Liver (tissue), 9 donors: ENCODE results near the gene CYB561A3. TPM values are rescaled to one million over a fixed set of nuclear protein-coding genes. Genes with fewer than 3 reads are reported as not detected.

ENCODE experiments used
- DNase-seq: peaks from one replicate; pipeline ENCODE4 v3.0.0-alpha.2; 2017; ENCODE audit warnings: low spot score
- H3K27ac ChIP-seq, 2 donors: one replicate each; pipeline ENCODE4 v1.7.0; 2013; ENCODE audit warnings: inconsistent platforms in 2 of 2, low read length in 2 of 2, control low read depth in 1 of 2, low read depth in 1 of 2, mild to moderate bottlenecking in 1 of 2
- H3K27me3 ChIP-seq, 4 donors: one replicate each; pipeline versions ENCODE4 v1.6.1 to v1.7.0; 2013; ENCODE audit warnings: low read length in 3 of 4, inconsistent platforms in 1 of 4, mild to moderate bottlenecking in 1 of 4, moderate library complexity in 1 of 4; ENCODE audit not compliant: control insufficient read depth in 4 of 4, insufficient read depth in 4 of 4
- H3K36me3 ChIP-seq, 4 donors: one replicate each; pipeline versions ENCODE4 v1.6.1 to v1.7.0; 2013; ENCODE audit warnings: low read length in 3 of 4, mild to moderate bottlenecking in 3 of 4, low read depth in 1 of 4, moderate library complexity in 1 of 4; ENCODE audit not compliant: control insufficient read depth in 4 of 4, insufficient read depth in 3 of 4
- H3K4me1 ChIP-seq, 4 donors: one replicate each; pipeline versions ENCODE4 v1.6.1 to v1.7.0; 2013; ENCODE audit warnings: low read length in 3 of 4, mild to moderate bottlenecking in 3 of 4, moderate library complexity in 1 of 4; ENCODE audit not compliant: control insufficient read depth in 4 of 4, insufficient read depth in 4 of 4
- H3K4me3 ChIP-seq, 3 donors: one replicate each; pipeline versions ENCODE4 v1.6.1 to v1.7.0; 2013; ENCODE audit warnings: low read length in 3 of 3, control low read depth in 1 of 3, low read depth in 1 of 3, mild to moderate bottlenecking in 1 of 3
- H3K9ac ChIP-seq, 2 donors: one replicate each; pipeline ENCODE4 v1.7.0; 2013; ENCODE audit warnings: low read length in 2 of 2, mild to moderate bottlenecking in 2 of 2, moderate library complexity in 2 of 2, control low read depth in 1 of 2, low read depth in 1 of 2
- H3K9me3 ChIP-seq, 4 donors: one replicate each; pipeline versions ENCODE4 v1.6.1 to v1.7.0; 2013; ENCODE audit warnings: low read length in 3 of 4; ENCODE audit not compliant: control insufficient read depth in 4 of 4
- CTCF ChIP-seq: fragments of 150-350 bp; IDR thresholded peaks from 2 replicates; pipeline ENCODE4 v1.5.1; 2017; ENCODE audit warnings: improper control_type of control experiment, low read depth, low read length; ENCODE audit not compliant: missing input control
- EGR1 ChIP-seq, 2 donors: IDR thresholded peaks; 2 replicates each; pipeline ENCODE4 v1.6.1; 2016 to 2018; ENCODE audit warnings: antibody characterized with exemption in 2 of 2, low read depth in 2 of 2
- FOXA1 ChIP-seq: IDR thresholded peaks from 2 replicates; pipeline ENCODE4 v1.6.1; 2016; ENCODE audit warnings: antibody characterized with exemption
- FOXA2 ChIP-seq: IDR thresholded peaks from 2 replicates; pipeline ENCODE4 v1.6.1; 2016; ENCODE audit warnings: antibody characterized with exemption
- HNF4A ChIP-seq, 2 donors: conservative IDR thresholded peaks; 2 replicates each; pipeline ENCODE4 v1.6.1; 2016; ENCODE audit warnings: antibody characterized with exemption in 2 of 2, mild to moderate bottlenecking in 2 of 2
- HNF4G ChIP-seq: IDR thresholded peaks from 2 replicates; pipeline ENCODE4 v1.6.1; 2016; ENCODE audit warnings: antibody characterized with exemption
- MAX ChIP-seq: IDR thresholded peaks from 2 replicates; pipeline ENCODE4 v1.6.1; 2016; ENCODE audit warnings: antibody characterized with exemption
- NR2F2 ChIP-seq: IDR thresholded peaks from 2 replicates; pipeline ENCODE4 v1.6.1; 2016; ENCODE audit warnings: antibody characterized with exemption
- RAD21 ChIP-seq, 2 donors: IDR thresholded peaks; 2 replicates each; pipeline ENCODE4 v1.6.1; 2016; ENCODE audit warnings: antibody characterized with exemption in 2 of 2, mild to moderate bottlenecking in 2 of 2
- REST ChIP-seq: IDR thresholded peaks from 2 replicates; pipeline ENCODE4 v1.6.1; 2016; ENCODE audit warnings: antibody characterized with exemption, mild to moderate bottlenecking
- RXRA ChIP-seq, 2 donors: IDR thresholded peaks; 2 replicates each; pipeline ENCODE4 v1.6.1; 2017 to 2018; ENCODE audit warnings: antibody characterized with exemption in 2 of 2, mild to moderate bottlenecking in 1 of 2
- SP1 ChIP-seq: IDR thresholded peaks from 2 replicates; pipeline ENCODE4 v1.6.1; 2018; ENCODE audit warnings: antibody characterized with exemption, mild to moderate bottlenecking
- TAF1 ChIP-seq: conservative IDR thresholded peaks from 2 replicates; pipeline ENCODE4 v1.6.1; 2016; ENCODE audit warnings: antibody characterized with exemption, mild to moderate bottlenecking
- YY1 ChIP-seq: IDR thresholded peaks from 2 replicates; pipeline ENCODE4 v1.6.1; 2016; ENCODE audit warnings: antibody characterized with exemption, mild to moderate bottlenecking
- ZBTB33 ChIP-seq: IDR thresholded peaks from 2 replicates; pipeline ENCODE4 v1.6.1; 2016; ENCODE audit warnings: antibody characterized with exemption
- WGBS: extraction: QIAGEN DNeasy Blood & Tissue Kit; methylation state at CpG from one replicate; pipeline ENCODE4 v1.1.7; 2013; 5-methylcytosine and 5-hydroxymethylcytosine counted together
- polyA plus RNA-seq, 2 donors: library from polyadenylated mRNA; stranded (reverse) in 1 of 2; unstranded in 1 of 2; fragments of 200-250 nt in 1 of 2; fragments of >200 nt in 1 of 2; fragmentation: Nextera tagmentation in 1 of 2; extraction: Ambion mirVana in 1 of 2; gene quantifications; one replicate each; pipeline versions ENCODE4 v1.2.1 to v1.2.3, GENCODE V29; 2013 to 2015
- total RNA-seq, 2 donors: library from RNA; depleted of rRNA; stranded (reverse); fragments of >200 nt; gene quantifications; one replicate each; pipeline ENCODE4 v1.2.3, GENCODE V29; 2014
- donor health status: healthy.
- donor health status: healthy.
- donor health status: healthy.
- donor health status: healthy.
- donor health status: healthy.

The CYB561A3 gene
- total and polyA plus RNA-seq, 4 donors, result 20.2 to 36.5 (median 28.4) TPM

GRCh38 chr11:61404641-61405040 lies 43.0 kb upstream of the CYB561A3 start:
- TF ChIP-seq HNF4A (conservative IDR thresholded peaks at IDR 0.05) (no peak), MAX (no peak), YY1 (no peak), RXRA (IDR thresholded peaks at IDR 0.05) (no peak), FOXA1 (no peak), REST (no peak), ZBTB33 (no peak), RAD21 (IDR thresholded peaks at IDR 0.05) (no peak), SP1 (no peak), FOXA2 (no peak), EGR1 (IDR thresholded peaks at IDR 0.05; ENCODE audit: low read depth in 2 of 2) (no peak)
- 93% methylated on average over 4 of the region's 4 CpGs for WGBS
- peaks cover 11 to 71% (median 56%) of the 10 kb centered on the region in 4 donors for H3K36me3 ChIP-seq

GRCh38 chr11:61404103-61404502 lies 42.4 kb upstream of the CYB561A3 start:
- TF ChIP-seq NR2F2 (no peak), YY1 (no peak), TAF1 (no peak), RAD21 (IDR thresholded peaks at IDR 0.05) (no peak), RXRA (IDR thresholded peaks at IDR 0.05) (no peak)
- 91% methylated on average over 5 of the region's 5 CpGs for WGBS
- Histone ChIP-seq H3K4me3 (no peak overlapping the region), H3K9ac (no peak overlapping the region), H3K4me1 (no peaks in the 10 kb centered on the region), H3K9me3 (no peaks in the 10 kb centered on the region), H3K27me3 (no peaks in the 10 kb centered on the region), H3K27ac (no peak overlapping the region), H3K36me3 (peaks cover 13 to 69% (median 56%) of the 10 kb centered on the region in 4 donors)
- DNase-seq, result no peak

More at GRCh38 chr11:61404641-61405040, 43.0 kb upstream of the CYB561A3 start:
- DNase-seq, result no peak
- H3K9ac ChIP-seq, result no peak overlapping the region
- H3K9me3 ChIP-seq, result no peaks in the 10 kb centered on the region
- no peak overlapping the region for H3K27ac ChIP-seq
- no peaks in the 10 kb centered on the region for H3K27me3 ChIP-seq
- no peak overlapping the region for H3K4me3 ChIP-seq
- H3K4me1 ChIP-seq, result no peaks in the 10 kb centered on the region

- Histone ChIP-seq H3K9ac (no peak overlapping the region), H3K4me1 (no peaks in the 10 kb centered on the region), H3K4me3 (no peak overlapping the region), H3K36me3 (peaks cover 13 to 71% (median 54%) of the 10 kb centered on the region in 4 donors), H3K27ac (no peak overlapping the region), H3K27me3 (no peaks in the 10 kb centered on the region), H3K9me3 (no peaks in the 10 kb centered on the region)
- WGBS, result 98% methylated on average over 1 of the region's 1 CpG
- DNase-seq, result no peak
- TF ChIP-seq NR2F2, result no peak
- no peak for TF ChIP-seq REST
- TF ChIP-seq FOXA1, result no peak
- TF ChIP-seq RXRA (IDR thresholded peaks at IDR 0.05), result no peak
- TF ChIP-seq HNF4G, result no peak
- TF ChIP-seq ZBTB33, result no peak
- TF ChIP-seq CTCF, result no peak
These were observed 42.0 kb upstream of the CYB561A3 start for GRCh38 chr11:61403658-61404057.
